SK-MEL-5 (cell line): ENCODE results near the gene C19orf44. TPM values are rescaled to one million over a fixed set of nuclear protein-coding genes. Genes with fewer than 3 reads are reported as not detected.
"Not testable (repeated sequence)": the region's sequence is repeated elsewhere in the genome, so short reads cannot be mapped to it uniquely, and the experiment has no call there.

ENCODE experiments used
- DNase-seq: peaks from one replicate; pipeline ENCODE4 v3.0.0-alpha.2; 2016; ENCODE audit warnings: low read depth, low spot score
- in situ Hi-C: cut with HindIII; loops from 2 replicates; pipeline ENCODE4 v1.10.0; 2016; ENCODE audit warnings: low sequenced_read_pairs, high pct_unique_total_duplicates, low pct_unique_long_range_greater_than_20kb
- total RNA-seq: library from RNA; depleted of rRNA; stranded (reverse); fragments of >200 nt; shearing (Covaris generic); gene quantifications from 2 replicates; pipeline ENCODE4 v1.2.3, GENCODE V29; 2014

The C19orf44 gene
- total RNA-seq, 1 experiment from 2014 or later: 2.6 TPM

GRCh38 chr19:16506961-16507360 is 10.8 kb downstream of the C19orf44 start:
- in situ Hi-C loops: no loop called here
- no peak for DNase-seq

GRCh38 chr19:16508546-16508945 is 12.4 kb downstream of the C19orf44 start:
- no peak for DNase-seq
- in situ Hi-C loops: no loop called here

- DNase-seq: peak; percentile 90
- in situ Hi-C loops: no loop called here
Measured at GRCh38 chr19:16509141-16510061, 13.2 kb downstream of the C19orf44 start.

GRCh38 chr19:16512611-16513010 is 16.4 kb downstream of the C19orf44 start:
- in situ Hi-C loops, DNase-seq: not testable (repeated sequence)

GRCh38 chr19:16514383-16515019 is 18.3 kb downstream of the C19orf44 start:
- no peak for DNase-seq
- in situ Hi-C loops: no loop called here

GRCh38 chr19:16516381-16516780 is 20.2 kb downstream of the C19orf44 start:
- in situ Hi-C loops: no loop called here
- DNase-seq: no peak

- in situ Hi-C loops: no loop called here
- no peak for DNase-seq
Measured at GRCh38 chr19:16516923-16517610, 20.9 kb downstream of the C19orf44 start.

- in situ Hi-C loops: no loop called here
- no peak for DNase-seq
Measured at GRCh38 chr19:16518061-16518460, 21.9 kb downstream of the C19orf44 start.

- no peak for DNase-seq
- in situ Hi-C loops: no loop called here
Measured at GRCh38 chr19:16518483-16519229, 22.5 kb downstream of the C19orf44 start.

GRCh38 chr19:16519230-16519687 is 23.1 kb downstream of the C19orf44 start:
- in situ Hi-C loops: no loop called here
- DNase-seq: no peak

- DNase-seq: no peak
- in situ Hi-C loops: no loop called here
Measured at GRCh38 chr19:16520074-16520973, 24.1 kb downstream of the C19orf44 start.

- DNase-seq: no peak
- in situ Hi-C loops: no loop called here
Measured at GRCh38 chr19:16520986-16521624, 24.9 kb downstream of the C19orf44 start.

- DNase-seq: no peak
- in situ Hi-C loops: no loop called here
Measured at GRCh38 chr19:16521715-16522289, 25.6 kb downstream of the C19orf44 start.

- in situ Hi-C loops: no loop called here
- no peak for DNase-seq
Measured at GRCh38 chr19:16522559-16523377, 26.6 kb downstream of the C19orf44 start.

GRCh38 chr19:16524991-16525734 is 29.0 kb downstream of the C19orf44 start:
- in situ Hi-C loops: no loop called here
- DNase-seq: no peak
